H1 (cell line): ENCODE results near the gene ERC1. TPM values are rescaled to one million over a fixed set of nuclear protein-coding genes. Genes with fewer than 3 reads are reported as not detected.

Experiments used
- ATF2 ChIP-seq: IDR thresholded peaks from 2 replicates; pipeline ENCODE4 v1.6.1; 2012; ENCODE audit warnings: low read length, inconsistent platforms
- CEBPB ChIP-seq: IDR thresholded peaks from 2 replicates; pipeline ENCODE4 v1.6.1; 2012; ENCODE audit warnings: low read depth, low read length
- SAP30 ChIP-seq: fragments of 300-600 bp; sonication (generic); IDR thresholded peaks from 2 replicates; pipeline ENCODE4 v1.7.1; 2012; ENCODE audit warnings: low read length, moderate library complexity, mild to moderate bottlenecking, inconsistent platforms; ENCODE audit not compliant: insufficient read depth, insufficient replicate concordance
- TAF1 ChIP-seq: IDR thresholded peaks from 2 replicates; pipeline ENCODE4 v1.6.1; 2011; ENCODE audit warnings: mild to moderate bottlenecking, low read depth, low read length
- polyA plus RNA-seq, 7 experiments: library from polyadenylated mRNA; depleted of rRNA in 3 of 7; stranded (reverse) in 5 of 7; unstranded in 2 of 7; fragments of >200 nt in 5 of 7; fragments of 200-250 nt in 2 of 7; gene quantifications; 1 replicate in 5 of 7; 2 replicates in 1 of 7; 4 replicates in 1 of 7; pipeline versions ENCODE4 v1.2.1 to v1.2.3, GENCODE V29; 2011 to 2013; ENCODE audit warnings: missing spikeins in 2 of 7, mixed read lengths in 2 of 7
- total RNA-seq: library from RNA; stranded (reverse); fragmentation: NEBNext Ultra II Directional; extraction: Animal tissue kit (Norgen Biotek cat#: 25700); gene quantifications from 2 replicates; pipeline ENCODE4 v1.2.1, GENCODE V29; 2021

ERC1 gene
- total and polyA plus RNA-seq, 2 of the 8 experiments (the other 6 are each of a cell fraction or from before 2014, with no cell fraction given) = 7.8 to 45.7 TPM

- TF ChIP-seq ATF2 (no peak), CEBPB (no peak), TAF1 (no peak), SAP30 (no peak)
Observed at GRCh38 chr12:1540690-1541089, 549.7 kb downstream of the ERC1 start (continued).
